Measurements from ENCODE around the gene BEND6. TPM values are rescaled to one million over a fixed set of nuclear protein-coding genes. Genes with fewer than 3 reads are reported as not detected.
A peak's percentile ranks its signal among the peaks of the same experiment; 100 is the strongest.

BEND6 gene
- total and polyA plus RNA-seq, 4 donors = under 0.01 to 0.14 (median 0.03) TPM; not detected in 1

DNA sequence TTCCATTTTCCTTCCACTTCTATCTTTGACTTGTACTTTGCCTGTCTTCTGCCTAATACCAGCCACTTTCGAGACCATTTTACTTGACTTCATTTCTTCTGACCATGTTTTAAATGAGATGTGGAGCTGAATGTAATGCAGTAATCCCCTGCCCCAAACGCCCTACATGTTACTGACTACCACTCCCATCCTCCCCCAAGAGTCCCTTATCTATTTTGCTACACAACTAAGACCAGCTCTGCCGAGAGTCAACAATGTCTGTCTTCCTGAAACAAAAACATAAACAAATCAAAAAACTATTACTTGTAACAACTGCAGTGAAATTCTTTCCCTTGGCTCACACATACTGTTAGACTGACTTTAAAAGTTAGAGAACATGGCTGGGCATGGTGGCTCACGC, 64.5 kb downstream of the BEND6 start:
- H3K27ac ChIP-seq (ENCODE audit: low read depth in 1 of 2, low read length in 2 of 2) = no peak overlapping the region
- no peaks in the 10 kb centered on the region for H3K36me3 ChIP-seq (ENCODE audit: control insufficient read depth in 4 of 4, insufficient read depth in 3 of 4, low read depth in 1 of 4, low read length in 3 of 4)
- no peaks in the 10 kb centered on the region for H3K27me3 ChIP-seq (ENCODE audit: control insufficient read depth in 4 of 4, insufficient read depth in 4 of 4, low read length in 3 of 4)
- no peak for DNase-seq (ENCODE audit: low spot score)
- H3K9ac ChIP-seq (ENCODE audit: low read depth in 1 of 2, low read length in 2 of 2) = no peak overlapping the region
- peaks cover 0 to 3% (median 0%) of the 10 kb centered on the region in 4 donors for H3K4me1 ChIP-seq (ENCODE audit: control insufficient read depth in 4 of 4, insufficient read depth in 4 of 4, low read length in 3 of 4)
- no peaks in the 10 kb centered on the region for H3K9me3 ChIP-seq (ENCODE audit: control insufficient read depth in 4 of 4, low read length in 3 of 4)
- no peak overlapping the region for H3K4me3 ChIP-seq (ENCODE audit: low read depth in 1 of 3, low read length in 3 of 3)
- WGBS = 79% methylated on average over 4 of the region's 4 CpGs
- TF ChIP-seq YY1 (IDR thresholded peaks at IDR 0.05) (no peak), HNF4A (conservative IDR thresholded peaks at IDR 0.05) (no peak), RXRA (IDR thresholded peaks at IDR 0.05) (no peak), HNF4G (IDR thresholded peaks at IDR 0.05) (no peak), SP1 (IDR thresholded peaks at IDR 0.05) (no peak), JUND (IDR thresholded peaks at IDR 0.05) (no peak), RAD21 (IDR thresholded peaks at IDR 0.05) (no peak), EGR1 (IDR thresholded peaks at IDR 0.05; ENCODE audit: low read depth in 2 of 2) (no peak), FOXA2 (IDR thresholded peaks at IDR 0.05) (no peak), GABPA (IDR thresholded peaks at IDR 0.05 in 1 of 2, conservative IDR thresholded peaks at IDR 0.05 in 1 of 2) (no peak), FOXA1 (IDR thresholded peaks at IDR 0.05) (no peak)
- TF ChIP-seq, protein P1, sequence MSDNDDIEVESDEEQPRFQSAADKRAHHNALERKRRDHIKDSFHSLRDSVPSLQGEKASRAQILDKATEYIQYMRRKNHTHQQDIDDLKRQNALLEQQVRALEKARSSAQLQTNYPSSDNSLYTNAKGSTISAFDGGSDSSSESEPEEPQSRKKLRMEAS (IDR thresholded peaks at IDR 0.05) = no peak
- TF ChIP-seq, protein P2, sequence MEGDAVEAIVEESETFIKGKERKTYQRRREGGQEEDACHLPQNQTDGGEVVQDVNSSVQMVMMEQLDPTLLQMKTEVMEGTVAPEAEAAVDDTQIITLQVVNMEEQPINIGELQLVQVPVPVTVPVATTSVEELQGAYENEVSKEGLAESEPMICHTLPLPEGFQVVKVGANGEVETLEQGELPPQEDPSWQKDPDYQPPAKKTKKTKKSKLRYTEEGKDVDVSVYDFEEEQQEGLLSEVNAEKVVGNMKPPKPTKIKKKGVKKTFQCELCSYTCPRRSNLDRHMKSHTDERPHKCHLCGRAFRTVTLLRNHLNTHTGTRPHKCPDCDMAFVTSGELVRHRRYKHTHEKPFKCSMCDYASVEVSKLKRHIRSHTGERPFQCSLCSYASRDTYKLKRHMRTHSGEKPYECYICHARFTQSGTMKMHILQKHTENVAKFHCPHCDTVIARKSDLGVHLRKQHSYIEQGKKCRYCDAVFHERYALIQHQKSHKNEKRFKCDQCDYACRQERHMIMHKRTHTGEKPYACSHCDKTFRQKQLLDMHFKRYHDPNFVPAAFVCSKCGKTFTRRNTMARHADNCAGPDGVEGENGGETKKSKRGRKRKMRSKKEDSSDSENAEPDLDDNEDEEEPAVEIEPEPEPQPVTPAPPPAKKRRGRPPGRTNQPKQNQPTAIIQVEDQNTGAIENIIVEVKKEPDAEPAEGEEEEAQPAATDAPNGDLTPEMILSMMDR (IDR thresholded peaks at IDR 0.05; ENCODE audit: low read depth, low read length, missing input control) = no peak

DNA sequence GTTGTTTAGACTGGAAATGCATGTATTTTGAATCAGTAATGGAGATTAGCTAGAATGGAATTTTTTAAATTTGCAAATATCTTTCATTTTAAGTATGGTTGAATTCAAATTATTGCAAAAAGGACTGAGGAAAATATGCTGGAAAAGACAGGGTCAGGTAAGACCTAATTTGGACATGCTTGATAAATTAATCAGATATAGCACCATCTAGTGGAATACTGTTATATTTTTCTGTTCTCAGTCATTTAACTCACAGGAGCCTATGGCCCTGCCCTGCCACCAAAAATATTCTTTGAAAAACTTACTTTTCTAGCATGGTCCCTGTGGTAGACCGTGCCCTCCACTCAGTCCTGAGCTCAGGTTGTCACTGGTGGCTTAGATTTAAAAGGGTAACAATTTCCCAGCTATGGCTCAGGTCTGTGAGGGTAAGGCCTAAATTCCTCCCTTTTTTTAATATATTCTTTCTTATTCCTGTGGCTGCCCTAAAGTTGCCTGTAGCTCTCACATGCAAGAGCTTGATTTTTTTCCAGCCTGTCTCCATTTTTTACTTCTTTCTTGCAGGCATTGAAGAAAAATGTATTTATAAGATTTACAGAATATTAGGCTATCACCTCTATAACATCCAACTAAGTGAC, 66.3 kb downstream of the BEND6 start:
- Histone ChIP-seq H3K27ac (ENCODE audit: low read depth in 1 of 2, low read length in 2 of 2) (no peak overlapping the region), H3K4me1 (ENCODE audit: control insufficient read depth in 4 of 4, insufficient read depth in 4 of 4, low read length in 3 of 4) (peaks cover 0 to 3% (median 0%) of the 10 kb centered on the region in 4 donors), H3K9ac (ENCODE audit: low read depth in 1 of 2, low read length in 2 of 2) (no peak overlapping the region), H3K36me3 (ENCODE audit: control insufficient read depth in 4 of 4, insufficient read depth in 3 of 4, low read depth in 1 of 4, low read length in 3 of 4) (no peaks in the 10 kb centered on the region), H3K9me3 (ENCODE audit: control insufficient read depth in 4 of 4, low read length in 3 of 4) (peaks cover 0 to 4% (median 0%) of the 10 kb centered on the region in 4 donors), H3K4me3 (ENCODE audit: low read depth in 1 of 3, low read length in 3 of 3) (no peak overlapping the region), H3K27me3 (ENCODE audit: control insufficient read depth in 4 of 4, insufficient read depth in 4 of 4, low read length in 3 of 4) (no peaks in the 10 kb centered on the region)
- TF ChIP-seq NR2F2 (IDR thresholded peaks at IDR 0.05) (no peak), RAD21 (IDR thresholded peaks at IDR 0.05) (peak; percentile 64 to 74)
- TF ChIP-seq, protein P2 (IDR thresholded peaks at IDR 0.05; ENCODE audit: low read depth, low read length, missing input control) = peak; percentile 47
- TF ChIP-seq, protein P3, sequence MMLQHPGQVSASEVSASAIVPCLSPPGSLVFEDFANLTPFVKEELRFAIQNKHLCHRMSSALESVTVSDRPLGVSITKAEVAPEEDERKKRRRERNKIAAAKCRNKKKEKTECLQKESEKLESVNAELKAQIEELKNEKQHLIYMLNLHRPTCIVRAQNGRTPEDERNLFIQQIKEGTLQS (IDR thresholded peaks at IDR 0.05) = no peak
- DNase-seq (ENCODE audit: low spot score) = no peak
- WGBS = 21% methylated on average over 1 of the region's 1 CpG

Data from liver (tissue), 9 donors.